ENCODE data around the gene WBP1.
"Not testable (repeated sequence)": the region's sequence is repeated elsewhere in the genome, so short reads cannot be mapped to it uniquely, and the experiment has no call there.

The WBP1 gene

GRCh38 chr2:74458132-74458937, at the start of gene WBP1:
WBP1 (plus strand) TSS chr2:74458438; CDS start chr2:74458603, 165 bp downstream.
- peak; percentile 97 for DNase-seq (ENCODE audit: low read depth)

- DNase-seq (ENCODE audit: low read depth) = no peak
Measured at GRCh38 chr2:74413001-74413698, 45.1 kb upstream of the WBP1 start.

- no peak for DNase-seq (ENCODE audit: low read depth)
Measured at GRCh38 chr2:74414441-74414840, 43.8 kb upstream of the WBP1 start.

GRCh38 chr2:74414881-74415761, 43.1 kb upstream of the WBP1 start:
- no peak for DNase-seq (ENCODE audit: low read depth)

- no peak for DNase-seq (ENCODE audit: low read depth)
Measured at GRCh38 chr2:74415762-74416395, 42.4 kb upstream of the WBP1 start.

- no peak for DNase-seq (ENCODE audit: low read depth)
Measured at GRCh38 chr2:74416778-74417177, 41.5 kb upstream of the WBP1 start.

GRCh38 chr2:74417197-74417596, 41.0 kb upstream of the WBP1 start:
- no peak for DNase-seq (ENCODE audit: low read depth)

GRCh38 chr2:74417763-74418162, 40.5 kb upstream of the WBP1 start:
- no peak for DNase-seq (ENCODE audit: low read depth)

GRCh38 chr2:74418312-74418711, 39.9 kb upstream of the WBP1 start:
- DNase-seq (ENCODE audit: low read depth) = no peak

GRCh38 chr2:74419345-74419744, 38.9 kb upstream of the WBP1 start:
- DNase-seq (ENCODE audit: low read depth) = no peak

GRCh38 chr2:74420006-74420405, 38.2 kb upstream of the WBP1 start:
- no peak for DNase-seq (ENCODE audit: low read depth)

- DNase-seq (ENCODE audit: low read depth) = not testable (repeated sequence)
Measured at GRCh38 chr2:74420443-74421103, 37.7 kb upstream of the WBP1 start.

- DNase-seq (ENCODE audit: low read depth) = peak; percentile 89
Measured at GRCh38 chr2:74421221-74421870, 36.9 kb upstream of the WBP1 start, which contains the start of the genes C2orf81 and WDR54. C2orf81 (minus strand) TSS chr2:74421619; CDS start chr2:74421560, 59 bp downstream. WDR54 (plus strand) TSS chr2:74421730; CDS start chr2:74422154, 424 bp downstream.

GRCh38 chr2:74423231-74424095, 34.8 kb upstream of the WBP1 start:
- DNase-seq (ENCODE audit: low read depth) = no peak

- DNase-seq (ENCODE audit: low read depth) = no peak
Measured at GRCh38 chr2:74424139-74424992, 33.9 kb upstream of the WBP1 start.

- no peak for DNase-seq (ENCODE audit: low read depth)
Measured at GRCh38 chr2:74424995-74425406, 33.2 kb upstream of the WBP1 start.

- DNase-seq (ENCODE audit: low read depth) = no peak
Measured at GRCh38 chr2:74425523-74425922, 32.7 kb upstream of the WBP1 start.

- DNase-seq (ENCODE audit: low read depth) = no peak
Measured at GRCh38 chr2:74426181-74426758, 32.0 kb upstream of the WBP1 start.
